GM18909 (cell line): Measurements from ENCODE around the gene RHO.
A peak's percentile ranks its signal among the peaks of the same experiment; 100 is the strongest.
"Not testable (repeated sequence)": the region's sequence is repeated elsewhere in the genome, so short reads cannot be mapped to it uniquely, and the experiment has no call there.

Experiments used
- ATAC-seq: cut with Tn5 transposase; IDR thresholded peaks from one replicate; pipeline ENCODE4 v1.9.1; 2021; ENCODE audit warnings: mild to moderate bottlenecking; ENCODE audit not compliant: unreplicated experiment, poor library complexity

RHO gene

GRCh38 chr3:129528589-129529100, at the start of gene RHO:
Gene RHO (plus strand): TSS chr3:129528639. CDS start chr3:129528734, 95 bp downstream.
- no peak for ATAC-seq

GRCh38 chr3:129481225-129481765, 47.1 kb upstream of the RHO start:
- not testable (repeated sequence) for ATAC-seq

- ATAC-seq: no peak
These were observed 46.6 kb upstream of the RHO start for GRCh38 chr3:129481766-129482332.

- no peak for ATAC-seq
These were observed 45.7 kb upstream of the RHO start for GRCh38 chr3:129482721-129483120.

GRCh38 chr3:129483870-129484269, 44.6 kb upstream of the RHO start:
- no peak for ATAC-seq

GRCh38 chr3:129485146-129485545, 43.3 kb upstream of the RHO start:
- not testable (repeated sequence) for ATAC-seq

- no peak for ATAC-seq
These were observed 42.4 kb upstream of the RHO start for GRCh38 chr3:129485721-129486663.

- ATAC-seq: no peak
These were observed 41.8 kb upstream of the RHO start for GRCh38 chr3:129486664-129487035.

GRCh38 chr3:129487183-129487867, 41.1 kb upstream of the RHO start:
- ATAC-seq: no peak

- ATAC-seq: not testable (repeated sequence)
These were observed 40.5 kb upstream of the RHO start for GRCh38 chr3:129487868-129488335.

- not testable (repeated sequence) for ATAC-seq
These were observed 39.2 kb upstream of the RHO start for GRCh38 chr3:129489258-129489657.

GRCh38 chr3:129490273-129490675, 38.2 kb upstream of the RHO start:
- ATAC-seq: peak; percentile 76

GRCh38 chr3:129491077-129491476, 37.4 kb upstream of the RHO start:
- ATAC-seq: not testable (repeated sequence)

- ATAC-seq: no peak
These were observed 36.6 kb upstream of the RHO start for GRCh38 chr3:129491794-129492193.

- ATAC-seq: no peak
These were observed 35.7 kb upstream of the RHO start for GRCh38 chr3:129492691-129493090.

- no peak for ATAC-seq
These were observed 35.2 kb upstream of the RHO start for GRCh38 chr3:129493206-129493605.

- not testable (repeated sequence) for ATAC-seq
These were observed 33.9 kb upstream of the RHO start for GRCh38 chr3:129494499-129494898.

- not testable (repeated sequence) for ATAC-seq
These were observed 33.3 kb upstream of the RHO start for GRCh38 chr3:129495006-129495639.

- not testable (repeated sequence) for ATAC-seq
These were observed 30.6 kb upstream of the RHO start for GRCh38 chr3:129497876-129498275.
